Sigmoid colon (tissue), 3 donors: ENCODE results near the gene CDHR5.

Experiments used
- CTCF ChIP-seq, 4 experiments: fragments of 450-650 bp in 3 of 4; fragments of 200-600 bp in 1 of 4; IDR thresholded peaks; one replicate each; pipeline ENCODE4 v1.5.1; 2016 to 2019; ENCODE audit warnings: antibody characterized with exemption in 4 of 4, mild to moderate bottlenecking in 3 of 4, moderate library complexity in 2 of 4
- POLR2A ChIP-seq, 2 donors: fragments of 450-650 bp; IDR thresholded peaks; one replicate each; pipeline ENCODE4 v1.6.1; 2016; ENCODE audit warnings: antibody characterized with exemption in 2 of 2, mild to moderate bottlenecking in 2 of 2, moderate library complexity in 2 of 2

- TF ChIP-seq CTCF (IDR thresholded peaks at IDR 0.05) (no peak), POLR2A (IDR thresholded peaks at IDR 0.05) (no peak)
Observed at GRCh38 chr11:655036-655726, 30.4 kb upstream of the CDHR5 start.
